ENCODE results near the gene PDIA4.
"Not testable (repeated sequence)": the region's sequence is repeated elsewhere in the genome, so short reads cannot be mapped to it uniquely, and the experiment has no call there.

Gene PDIA4

GRCh38 chr7:149028346-149029109 lies at the start of gene PDIA4:
PDIA4 (minus strand) TSS chr7:149028505; CDS start chr7:149028408, 97 bp downstream.
- peak; percentile 99 for DNase-seq (ENCODE audit: low read depth)

GRCh38 chr7:149077594-149077993 lies 49.3 kb upstream of the PDIA4 start:
- DNase-seq (ENCODE audit: low read depth) = no peak

- DNase-seq (ENCODE audit: low read depth) = no peak
These were observed 47.0 kb upstream of the PDIA4 start for GRCh38 chr7:149075286-149075685.

- DNase-seq (ENCODE audit: low read depth) = no peak
These were observed 46.0 kb upstream of the PDIA4 start for GRCh38 chr7:149074116-149074885.

- DNase-seq (ENCODE audit: low read depth) = no peak
These were observed 44.1 kb upstream of the PDIA4 start for GRCh38 chr7:149072438-149072775.

GRCh38 chr7:149071641-149072437 lies 43.5 kb upstream of the PDIA4 start:
- DNase-seq (ENCODE audit: low read depth) = no peak

- DNase-seq (ENCODE audit: low read depth) = no peak
These were observed 42.9 kb upstream of the PDIA4 start for GRCh38 chr7:149071182-149071635.

GRCh38 chr7:149070372-149071125 lies 42.2 kb upstream of the PDIA4 start:
- DNase-seq (ENCODE audit: low read depth) = no peak

GRCh38 chr7:149067869-149068268 lies 39.6 kb upstream of the PDIA4 start:
- DNase-seq (ENCODE audit: low read depth) = no peak

- DNase-seq (ENCODE audit: low read depth) = no peak
These were observed 35.2 kb upstream of the PDIA4 start for GRCh38 chr7:149063476-149063875.

- not testable (repeated sequence) for DNase-seq (ENCODE audit: low read depth)
These were observed 34.1 kb upstream of the PDIA4 start for GRCh38 chr7:149062217-149062899.

- DNase-seq (ENCODE audit: low read depth) = no peak
These were observed 31.9 kb upstream of the PDIA4 start for GRCh38 chr7:149060156-149060555.

GRCh38 chr7:149053885-149054284 lies 25.6 kb upstream of the PDIA4 start:
- DNase-seq (ENCODE audit: low read depth) = no peak

GRCh38 chr7:149053384-149053783 lies 25.1 kb upstream of the PDIA4 start:
- DNase-seq (ENCODE audit: low read depth) = no peak

- no peak for DNase-seq (ENCODE audit: low read depth)
These were observed 22.6 kb upstream of the PDIA4 start for GRCh38 chr7:149050941-149051340.

- DNase-seq (ENCODE audit: low read depth) = no peak
These were observed 20.5 kb upstream of the PDIA4 start for GRCh38 chr7:149048805-149049204.

- no peak for DNase-seq (ENCODE audit: low read depth)
These were observed 18.1 kb upstream of the PDIA4 start for GRCh38 chr7:149046416-149046815.

GRCh38 chr7:149043936-149044335 lies 15.6 kb upstream of the PDIA4 start:
- no peak for DNase-seq (ENCODE audit: low read depth)

- DNase-seq (ENCODE audit: low read depth) = no peak
These were observed 13.0 kb upstream of the PDIA4 start for GRCh38 chr7:149041350-149041749.

GRCh38 chr7:149038641-149039040 lies 10.3 kb upstream of the PDIA4 start:
- not testable (repeated sequence) for DNase-seq (ENCODE audit: low read depth)

- no peak for DNase-seq (ENCODE audit: low read depth)
These were observed 8.4 kb upstream of the PDIA4 start for GRCh38 chr7:149036676-149037075.
